Chondrocyte (in vitro differentiated cells): Measurements from ENCODE around the gene MPZL1. TPM values are rescaled to one million over a fixed set of nuclear protein-coding genes. Genes with fewer than 3 reads are reported as not detected.
"Not testable (repeated sequence)": the region's sequence is repeated elsewhere in the genome, so short reads cannot be mapped to it uniquely, and the experiment has no call there.

Experiments
- DNase-seq: peaks from one replicate; pipeline ENCODE4 v3.0.0; 2021; ENCODE audit warnings: mixed read lengths, low spot score
- H3K27ac Mint-ChIP-seq: one replicate; pipeline ENCODE4 v1.8.0; 2021; ENCODE audit warnings: mild to moderate bottlenecking, moderate library complexity, mixed read lengths; ENCODE audit not compliant: unreplicated experiment
- H3K27me3 Mint-ChIP-seq: 2 replicates; pipeline ENCODE4 v1.8.0; 2021; ENCODE audit warnings: low read depth, mixed read lengths
- H3K36me3 Mint-ChIP-seq: 2 replicates; pipeline ENCODE4 v1.8.0; 2021; ENCODE audit warnings: low read depth, mixed read lengths
- H3K4me1 Mint-ChIP-seq: 2 replicates; pipeline ENCODE4 v1.8.0; 2021; ENCODE audit warnings: low read depth, mild to moderate bottlenecking, mixed read lengths
- H3K4me3 Mint-ChIP-seq: one replicate; pipeline ENCODE4 v1.8.0; 2021; ENCODE audit warnings: mild to moderate bottlenecking, moderate library complexity, mixed read lengths; ENCODE audit not compliant: unreplicated experiment
- H3K9me3 Mint-ChIP-seq: 2 replicates; pipeline ENCODE4 v1.8.0; 2021; ENCODE audit warnings: low read depth, mixed read lengths
- total RNA-seq: library from RNA; stranded (reverse); gene quantifications from 3 replicates; pipeline ENCODE4 v1.2.1, GENCODE V29; 2021
- TF ChIP-seq, protein P1 (sequence below): fragments of 200-600 bp; sonication (generic); IDR thresholded peaks from 2 replicates; pipeline ENCODE4 v1.5.0; 2021; ENCODE audit warnings: antibody characterized with exemption, mild to moderate bottlenecking, moderate library complexity

The MPZL1 gene
- total RNA-seq, 1 donor from 2014 or later, result 198 TPM

GRCh38 chr1:167826127-167826526 is 104.3 kb downstream of the MPZL1 start:
- H3K36me3 Mint-ChIP-seq, result no peaks in the 10 kb centered on the region
- peaks cover 35% of the 10 kb centered on the region for H3K4me1 Mint-ChIP-seq
- TF ChIP-seq, protein P1, sequence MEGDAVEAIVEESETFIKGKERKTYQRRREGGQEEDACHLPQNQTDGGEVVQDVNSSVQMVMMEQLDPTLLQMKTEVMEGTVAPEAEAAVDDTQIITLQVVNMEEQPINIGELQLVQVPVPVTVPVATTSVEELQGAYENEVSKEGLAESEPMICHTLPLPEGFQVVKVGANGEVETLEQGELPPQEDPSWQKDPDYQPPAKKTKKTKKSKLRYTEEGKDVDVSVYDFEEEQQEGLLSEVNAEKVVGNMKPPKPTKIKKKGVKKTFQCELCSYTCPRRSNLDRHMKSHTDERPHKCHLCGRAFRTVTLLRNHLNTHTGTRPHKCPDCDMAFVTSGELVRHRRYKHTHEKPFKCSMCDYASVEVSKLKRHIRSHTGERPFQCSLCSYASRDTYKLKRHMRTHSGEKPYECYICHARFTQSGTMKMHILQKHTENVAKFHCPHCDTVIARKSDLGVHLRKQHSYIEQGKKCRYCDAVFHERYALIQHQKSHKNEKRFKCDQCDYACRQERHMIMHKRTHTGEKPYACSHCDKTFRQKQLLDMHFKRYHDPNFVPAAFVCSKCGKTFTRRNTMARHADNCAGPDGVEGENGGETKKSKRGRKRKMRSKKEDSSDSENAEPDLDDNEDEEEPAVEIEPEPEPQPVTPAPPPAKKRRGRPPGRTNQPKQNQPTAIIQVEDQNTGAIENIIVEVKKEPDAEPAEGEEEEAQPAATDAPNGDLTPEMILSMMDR, result no peak
- no peak overlapping the region for H3K4me3 Mint-ChIP-seq
- no peak overlapping the region for H3K27ac Mint-ChIP-seq
- no peaks in the 10 kb centered on the region for H3K27me3 Mint-ChIP-seq
- DNase-seq, result no peak
- H3K9me3 Mint-ChIP-seq, result no peaks in the 10 kb centered on the region

GRCh38 chr1:167829868-167830267 is 108.1 kb downstream of the MPZL1 start:
- H3K36me3 Mint-ChIP-seq, result no peaks in the 10 kb centered on the region
- DNase-seq, result no peak
- no peak overlapping the region for H3K27ac Mint-ChIP-seq
- H3K4me1 Mint-ChIP-seq, result peaks cover 18% of the 10 kb centered on the region
- no peaks in the 10 kb centered on the region for H3K9me3 Mint-ChIP-seq
- no peak overlapping the region for H3K4me3 Mint-ChIP-seq
- H3K27me3 Mint-ChIP-seq, result no peaks in the 10 kb centered on the region
- TF ChIP-seq, protein P1, result no peak

DNA sequence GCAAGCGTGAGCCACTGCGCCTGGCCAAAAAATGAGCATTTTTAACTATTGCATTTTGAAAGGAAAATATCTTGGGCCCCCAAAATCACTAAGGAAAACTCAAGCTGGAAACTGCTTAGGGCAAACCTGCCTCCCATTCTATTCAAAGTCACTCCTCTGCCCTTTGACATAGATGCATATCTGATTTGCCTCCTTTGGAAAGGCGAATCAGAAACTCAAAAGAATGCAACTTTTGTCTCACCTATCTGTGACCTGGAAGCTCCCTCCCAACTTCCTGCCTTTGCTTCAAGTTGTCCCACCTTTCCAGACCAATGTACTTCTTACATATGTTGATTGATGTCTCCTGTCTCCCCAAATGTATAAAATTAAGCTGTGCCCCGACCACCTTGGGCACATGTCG is 108.9 kb downstream of the MPZL1 start:
- H3K27me3 Mint-ChIP-seq, H3K27ac Mint-ChIP-seq, H3K4me3 Mint-ChIP-seq, DNase-seq, H3K36me3 Mint-ChIP-seq, H3K9me3 Mint-ChIP-seq: not testable (repeated sequence)
- peaks cover 14% of the 10 kb centered on the region for H3K4me1 Mint-ChIP-seq

DNA sequence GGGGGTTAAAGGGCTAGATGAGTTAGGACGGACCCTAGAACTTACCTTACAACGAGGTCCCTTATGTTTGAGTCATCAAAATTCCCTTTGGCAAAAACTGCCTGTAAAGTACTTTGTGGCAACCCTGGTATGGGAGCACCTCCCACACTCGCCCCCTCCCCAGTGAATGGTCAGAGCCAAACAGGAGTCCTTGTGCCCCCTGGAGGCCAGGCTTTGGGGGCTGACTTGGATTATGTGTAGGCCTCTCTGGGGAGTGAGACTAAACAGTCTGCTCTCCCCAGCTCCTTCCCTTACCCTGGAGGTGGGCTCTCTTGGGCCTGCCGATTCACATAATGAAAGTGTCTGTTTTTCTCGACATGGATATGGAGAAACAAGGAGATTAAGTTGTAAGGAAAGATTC is 110.9 kb downstream of the MPZL1 start:
- DNase-seq, result no peak
- no peaks in the 10 kb centered on the region for H3K36me3 Mint-ChIP-seq
- H3K4me3 Mint-ChIP-seq, result no peak overlapping the region
- H3K4me1 Mint-ChIP-seq, result peaks cover 6% of the 10 kb centered on the region
- no peaks in the 10 kb centered on the region for H3K9me3 Mint-ChIP-seq
- H3K27me3 Mint-ChIP-seq, result no peaks in the 10 kb centered on the region
- TF ChIP-seq, protein P1, result no peak
- H3K27ac Mint-ChIP-seq, result no peak overlapping the region

GRCh38 chr1:167833904-167834303 is 112.1 kb downstream of the MPZL1 start:
- no peak overlapping the region for H3K27ac Mint-ChIP-seq
- TF ChIP-seq, protein P1, result no peak
- no peak overlapping the region for H3K4me3 Mint-ChIP-seq
- no peaks in the 10 kb centered on the region for H3K9me3 Mint-ChIP-seq
- peaks cover 6% of the 10 kb centered on the region for H3K4me1 Mint-ChIP-seq
- H3K27me3 Mint-ChIP-seq, result no peaks in the 10 kb centered on the region
- no peaks in the 10 kb centered on the region for H3K36me3 Mint-ChIP-seq
- no peak for DNase-seq

GRCh38 chr1:167836197-167836596 is 114.4 kb downstream of the MPZL1 start:
- no peak for DNase-seq
- Mint-ChIP-seq H3K36me3 (no peaks in the 10 kb centered on the region), H3K27me3 (no peaks in the 10 kb centered on the region), H3K27ac (no peak overlapping the region), H3K4me3 (no peak overlapping the region), H3K4me1 (no peaks in the 10 kb centered on the region), H3K9me3 (no peaks in the 10 kb centered on the region)
- TF ChIP-seq, protein P1, result no peak
